Activated CD4-positive, CD25-positive, alpha-beta regulatory T cell treated with anti-CD3 and anti-CD28 coated beads, Interleukin-2, amount 50 U/mL, for 24 hours (primary cell): ENCODE measurements around the gene MITF.
A peak's percentile ranks its signal among the peaks of the same experiment; 100 is the strongest.
"Not testable (repeated sequence)": the region's sequence is repeated elsewhere in the genome, so short reads cannot be mapped to it uniquely, and the experiment has no call there.

ENCODE experiments used
- ATAC-seq, 2 donors: fragments of 150-1000 bp; cut with Tn5 transposase; one replicate each; pipeline ENCODE4 v1.10.0; 2021; ENCODE audit warnings: mild to moderate bottlenecking in 1 of 2, moderate library complexity in 1 of 2

Gene MITF

DNA sequence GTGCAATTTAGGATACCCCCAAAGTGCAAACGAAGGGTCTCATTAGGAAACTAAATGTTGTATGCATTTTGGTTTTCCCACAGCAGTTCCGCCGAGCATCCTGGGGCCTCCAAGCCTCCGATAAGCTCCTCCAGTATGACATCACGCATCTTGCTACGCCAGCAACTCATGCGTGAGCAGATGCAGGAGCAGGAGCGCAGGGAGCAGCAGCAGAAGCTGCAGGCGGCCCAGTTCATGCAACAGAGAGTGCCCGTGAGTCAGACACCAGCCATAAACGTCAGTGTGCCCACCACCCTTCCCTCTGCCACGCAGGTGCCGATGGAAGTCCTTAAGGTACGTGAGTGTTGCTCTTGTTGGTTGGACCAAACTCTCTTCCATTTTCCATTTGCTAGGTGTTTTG lies 139.8 kb downstream of the MITF start:
- no peak for ATAC-seq

DNA sequence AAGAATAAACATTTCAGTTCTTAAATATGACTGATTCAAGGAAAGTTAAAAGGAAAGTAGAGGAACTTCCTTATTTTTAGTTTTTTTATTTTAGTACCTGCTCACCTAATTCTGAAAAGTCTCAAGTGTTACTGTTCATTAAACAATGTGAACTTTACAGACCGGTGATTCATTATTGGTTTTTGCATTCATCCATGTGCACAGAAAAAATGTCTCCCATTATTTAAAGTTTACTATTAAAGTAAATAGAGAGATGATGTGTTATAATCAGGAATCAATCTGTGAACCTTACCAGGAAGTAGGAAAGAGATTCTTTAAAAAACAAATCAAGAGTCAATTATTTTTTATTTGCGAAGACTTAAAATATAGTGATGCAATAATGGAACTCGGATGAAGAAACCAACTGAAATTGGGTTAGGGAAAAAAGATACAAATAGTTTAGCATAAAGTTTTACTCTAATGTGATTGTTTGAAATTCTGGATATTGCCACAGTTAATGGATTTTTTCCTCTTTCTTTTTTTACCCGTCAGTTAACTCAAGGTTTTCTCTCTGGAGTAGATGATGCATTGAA lies 140.9 kb downstream of the MITF start:
- no peak for ATAC-seq

DNA sequence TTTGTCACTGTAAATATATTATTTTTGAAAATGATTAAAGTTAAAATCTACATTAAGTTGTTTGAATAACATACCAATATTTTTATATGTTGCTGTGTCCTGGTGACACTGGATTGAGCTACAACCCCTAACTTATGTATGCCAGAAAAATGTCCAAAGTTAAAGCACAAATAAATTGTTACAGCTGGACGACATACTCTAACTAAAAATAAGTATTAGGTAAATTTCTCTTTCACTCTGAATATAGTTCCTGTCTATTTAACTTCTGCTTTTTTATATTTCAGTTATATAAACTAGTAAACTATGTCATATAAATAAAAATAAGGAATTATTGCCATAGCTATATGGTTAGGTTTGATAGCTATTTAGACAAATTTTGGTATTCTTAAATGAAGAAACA lies 141.8 kb downstream of the MITF start:
- ATAC-seq = no peak

DNA sequence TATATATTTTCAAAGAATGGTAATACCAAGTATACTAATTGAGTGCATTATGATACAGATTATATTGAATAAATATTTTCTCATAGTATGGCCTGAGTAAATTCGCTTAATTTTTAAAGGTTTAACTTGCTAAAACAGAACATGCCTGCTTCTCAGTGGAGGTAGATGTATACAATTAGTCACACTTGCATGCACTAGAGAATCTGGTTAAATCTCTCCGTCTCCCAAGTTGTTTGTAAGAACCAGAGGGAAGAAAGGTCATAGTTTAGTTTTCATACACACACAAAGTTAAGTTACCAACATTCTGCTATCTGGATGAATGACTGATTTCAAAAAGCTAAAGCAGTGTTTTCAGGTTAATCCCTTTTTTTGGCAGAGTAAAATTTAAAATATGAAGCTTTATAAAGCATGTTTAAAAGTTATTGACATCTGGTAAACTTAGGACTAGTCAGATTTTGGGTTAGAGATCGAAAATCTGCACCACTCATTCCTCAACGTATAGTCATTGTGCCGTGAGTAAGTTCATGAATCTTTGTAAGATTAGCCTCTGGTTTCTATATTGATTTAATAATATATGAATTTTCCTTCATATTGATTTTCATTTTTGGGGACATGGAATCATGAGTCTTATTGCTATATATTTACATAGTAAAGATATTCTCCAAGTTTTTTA lies 142.6 kb downstream of the MITF start:
- ATAC-seq = no peak

DNA sequence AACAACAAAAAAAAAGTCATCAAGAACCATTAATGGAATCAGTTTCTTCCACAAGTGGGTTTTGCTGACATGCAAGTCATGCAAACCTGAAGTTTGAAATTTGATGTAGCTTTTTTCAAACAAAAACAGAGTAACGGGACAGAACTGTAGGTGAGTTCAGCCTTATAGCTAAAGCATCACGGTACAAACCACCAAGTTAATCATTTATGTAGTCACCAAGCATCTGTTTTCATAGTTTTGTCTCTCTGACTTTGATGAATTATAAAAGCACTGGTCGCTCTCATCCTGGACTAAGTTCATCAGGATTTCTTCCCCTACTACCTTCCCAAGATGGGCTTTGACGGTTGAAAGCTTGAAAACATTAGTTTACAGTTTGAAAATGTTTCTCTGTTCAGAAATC lies 143.3 kb downstream of the MITF start:
- ATAC-seq = no peak

DNA sequence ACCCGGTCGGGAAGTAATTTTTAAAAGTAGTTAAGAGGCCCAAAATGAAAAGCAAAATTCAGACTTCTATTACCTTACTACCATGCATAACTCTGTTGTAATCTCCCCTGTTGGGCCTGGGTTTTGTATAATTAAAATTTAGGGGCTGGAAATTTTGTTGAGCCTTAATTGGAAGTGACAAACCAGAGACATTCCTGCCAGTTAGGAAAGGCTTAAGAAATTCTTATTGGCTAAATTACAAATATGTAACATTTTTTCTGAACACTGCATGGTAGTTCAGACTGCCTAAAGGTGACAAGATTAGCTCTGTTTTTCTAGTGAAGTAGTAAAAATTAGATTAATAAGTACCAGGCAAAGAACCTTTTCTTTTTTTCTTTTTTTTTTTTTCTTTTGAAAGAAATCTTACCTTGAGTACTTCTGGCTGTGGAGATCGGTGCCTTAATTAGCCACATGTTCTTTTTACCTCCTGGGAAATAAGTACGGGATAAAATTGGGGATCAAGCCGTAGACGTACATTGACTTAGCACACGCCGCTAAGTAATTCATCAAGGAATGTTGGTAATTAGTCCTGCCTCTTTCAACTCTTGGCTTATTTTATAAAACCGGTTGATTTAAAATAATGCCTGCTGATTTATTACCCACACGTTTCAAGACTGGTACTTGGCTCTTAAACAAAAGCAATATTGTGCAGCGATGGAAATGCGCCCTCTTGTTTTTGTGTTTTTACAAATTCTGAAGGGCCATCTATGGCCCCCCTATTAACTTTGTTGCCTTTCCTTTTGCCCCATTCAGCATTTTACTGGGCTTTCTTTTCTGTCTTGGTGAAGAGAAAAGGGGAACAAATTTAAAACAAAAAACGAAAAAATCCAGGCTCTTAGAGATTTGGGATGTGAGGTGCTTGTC lies 149.0 kb downstream of the MITF start:
- ATAC-seq = no peak

DNA sequence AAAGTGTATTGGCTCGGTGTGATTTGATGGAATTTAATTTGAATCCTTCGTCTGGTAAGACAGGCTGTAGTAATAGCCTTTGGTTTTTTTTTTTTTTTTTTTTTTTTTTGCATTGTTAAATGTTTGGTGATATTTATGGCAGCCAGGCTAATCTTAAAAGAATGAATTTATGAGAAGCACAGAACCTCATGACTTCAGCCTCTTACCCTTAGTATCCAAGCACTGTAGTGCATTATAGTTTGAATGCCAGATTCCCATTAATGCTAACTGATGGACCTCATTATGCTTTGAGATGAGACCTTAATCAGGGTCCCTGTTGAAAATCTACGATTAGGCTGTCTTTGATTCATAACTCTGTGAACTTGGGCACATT lies 149.7 kb downstream of the MITF start:
- ATAC-seq = no peak

DNA sequence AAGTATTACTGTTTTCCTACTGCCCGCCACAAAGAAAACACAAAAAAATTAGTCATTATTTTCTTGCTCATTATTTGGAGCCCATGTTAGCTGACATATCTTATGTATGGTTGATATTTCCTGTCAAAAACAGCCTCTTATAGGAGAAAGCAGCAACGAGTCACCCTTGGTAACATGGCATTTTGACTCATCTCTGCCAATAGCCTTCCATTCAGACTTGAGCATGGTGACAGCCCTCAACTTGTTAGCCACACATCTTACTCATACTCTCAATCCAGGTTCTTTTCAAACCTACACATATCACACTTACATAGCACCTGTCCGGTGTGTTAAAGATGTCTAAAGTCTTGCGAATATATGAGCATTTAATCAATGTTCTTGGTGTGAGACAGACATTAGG lies 150.8 kb downstream of the MITF start:
- peak; percentile 54 to 66 for ATAC-seq

DNA sequence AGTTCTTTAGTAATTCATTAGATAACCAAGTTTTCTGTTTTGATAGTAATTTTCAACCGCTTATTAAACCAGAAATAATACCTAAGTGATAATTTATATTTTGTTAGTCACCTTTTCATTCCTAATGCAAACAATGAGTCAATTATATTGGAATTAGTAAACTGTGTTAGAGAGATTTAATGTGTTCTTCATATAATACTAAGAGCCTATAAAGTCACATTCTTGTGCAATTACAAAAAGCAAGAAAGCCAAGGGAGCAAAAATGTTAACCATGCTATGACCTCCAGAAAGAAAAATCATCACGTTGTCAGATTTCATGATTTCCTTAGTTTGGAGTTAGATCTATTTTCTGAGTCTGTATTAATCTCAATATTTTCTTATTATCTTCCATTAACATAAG lies 151.4 kb downstream of the MITF start:
- ATAC-seq = no peak

DNA sequence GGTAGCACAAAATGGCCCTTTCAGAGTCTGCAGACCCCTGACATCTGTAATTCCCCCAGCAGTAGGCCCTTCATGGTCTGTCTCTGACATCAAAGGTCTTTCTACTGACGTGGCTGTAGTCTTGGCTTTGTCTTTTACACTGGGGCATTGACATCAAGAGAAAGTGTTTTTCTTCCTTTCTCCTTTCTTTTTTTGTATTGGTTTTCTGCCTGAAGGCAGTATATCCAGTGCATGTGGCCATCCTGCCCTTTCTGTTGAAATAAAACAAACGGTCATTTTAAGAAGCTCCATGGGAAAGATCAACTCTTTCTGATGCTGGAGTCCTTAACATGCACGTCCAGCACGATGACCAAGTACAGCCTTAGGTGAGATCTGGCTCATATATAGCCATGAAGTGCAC lies 153.4 kb downstream of the MITF start:
- ATAC-seq = no peak

DNA sequence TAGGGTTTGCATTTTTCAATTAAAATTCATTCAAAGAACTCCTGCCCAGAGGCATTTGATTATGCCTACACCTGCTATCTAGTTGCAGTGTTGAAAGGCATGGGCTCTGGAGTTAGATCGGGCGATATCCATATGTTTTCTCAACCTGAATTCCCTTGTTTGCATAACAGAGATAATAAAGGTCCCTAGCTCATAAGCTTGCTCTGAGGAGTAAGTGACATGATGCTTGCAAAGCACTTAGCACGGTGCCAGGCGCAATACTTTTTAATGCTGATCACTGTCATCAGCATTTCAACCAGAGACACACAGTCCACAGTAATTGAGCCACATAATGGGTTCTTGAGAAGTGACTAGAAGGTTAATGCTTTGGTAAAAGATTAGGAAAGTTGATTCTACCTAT lies 154.0 kb downstream of the MITF start:
- no peak for ATAC-seq

DNA sequence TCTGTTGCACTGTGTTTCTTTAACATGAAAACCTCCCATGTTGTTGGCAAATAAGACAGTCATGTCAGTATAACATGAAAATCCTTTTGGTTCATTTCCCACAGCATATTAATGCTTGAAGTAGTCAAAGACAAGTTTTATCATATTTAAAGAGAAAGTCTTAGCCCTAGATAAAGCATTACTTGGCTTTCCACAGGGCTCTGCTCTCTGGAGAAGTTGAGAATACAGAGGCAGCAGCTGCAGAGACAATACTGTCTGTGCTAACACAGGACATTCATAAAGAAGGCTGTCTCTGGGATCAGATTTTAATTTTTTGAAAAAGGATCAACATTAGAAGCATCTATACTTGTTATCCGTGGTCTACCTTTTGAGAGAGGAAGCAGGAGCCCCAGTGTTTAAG lies 156.8 kb downstream of the MITF start:
- ATAC-seq = no peak

DNA sequence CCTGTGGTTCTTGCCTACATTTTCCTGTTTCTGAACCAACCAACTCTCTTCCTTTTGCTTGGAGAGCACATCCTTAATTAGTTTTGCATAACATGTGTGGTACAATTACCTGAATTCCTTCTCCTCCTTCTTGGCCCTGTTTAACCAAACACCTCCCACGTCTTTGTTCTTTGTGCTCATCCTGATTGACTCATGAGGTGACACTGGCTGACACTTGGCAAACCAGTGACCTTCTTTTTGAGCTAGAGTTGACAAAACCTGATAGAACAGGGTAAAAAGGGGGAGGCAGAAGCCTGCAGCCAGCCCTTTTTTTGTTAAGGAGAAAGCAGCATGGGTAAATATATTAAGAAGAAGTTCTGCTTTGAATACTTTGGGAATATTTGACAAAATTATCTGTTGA lies 161.1 kb downstream of the MITF start:
- ATAC-seq = no peak

DNA sequence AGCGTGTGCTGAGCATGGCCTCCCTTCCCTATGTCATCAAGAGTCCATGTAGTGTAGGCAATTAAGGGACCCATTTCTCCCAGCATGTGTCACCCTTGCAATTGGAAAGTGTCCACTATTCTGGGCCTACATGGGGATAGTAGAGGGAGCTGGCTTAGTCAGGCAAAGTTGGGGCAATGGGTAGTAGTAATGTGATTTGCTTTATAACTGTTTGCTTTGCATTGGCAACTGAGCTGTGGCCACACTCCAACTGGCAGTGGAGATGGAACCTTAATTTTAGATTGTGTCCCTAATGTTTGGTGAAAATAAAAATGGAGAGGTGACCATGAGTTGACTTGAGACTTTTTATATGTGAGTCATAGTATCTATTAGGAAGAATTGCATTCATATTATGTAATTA lies 162.5 kb downstream of the MITF start:
- ATAC-seq = no peak

DNA sequence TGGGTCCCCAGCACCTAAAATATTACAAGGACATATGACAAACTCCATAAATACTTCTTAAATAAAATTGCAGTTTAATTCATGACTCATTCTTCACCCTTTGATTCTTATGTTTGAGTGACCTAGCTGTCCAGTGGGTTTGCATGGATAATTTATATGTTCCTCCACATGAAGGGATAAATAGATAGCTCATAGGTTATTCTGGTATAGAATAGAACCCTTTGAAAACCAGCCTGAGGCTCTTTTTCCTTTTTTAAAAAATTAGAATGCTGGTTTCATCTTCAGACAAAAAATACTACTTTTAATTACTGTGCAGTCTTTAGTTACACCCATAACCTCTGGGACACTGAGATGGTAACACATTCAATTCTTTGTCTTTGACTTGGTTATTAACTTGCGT lies 163.1 kb downstream of the MITF start:
- ATAC-seq = no peak

DNA sequence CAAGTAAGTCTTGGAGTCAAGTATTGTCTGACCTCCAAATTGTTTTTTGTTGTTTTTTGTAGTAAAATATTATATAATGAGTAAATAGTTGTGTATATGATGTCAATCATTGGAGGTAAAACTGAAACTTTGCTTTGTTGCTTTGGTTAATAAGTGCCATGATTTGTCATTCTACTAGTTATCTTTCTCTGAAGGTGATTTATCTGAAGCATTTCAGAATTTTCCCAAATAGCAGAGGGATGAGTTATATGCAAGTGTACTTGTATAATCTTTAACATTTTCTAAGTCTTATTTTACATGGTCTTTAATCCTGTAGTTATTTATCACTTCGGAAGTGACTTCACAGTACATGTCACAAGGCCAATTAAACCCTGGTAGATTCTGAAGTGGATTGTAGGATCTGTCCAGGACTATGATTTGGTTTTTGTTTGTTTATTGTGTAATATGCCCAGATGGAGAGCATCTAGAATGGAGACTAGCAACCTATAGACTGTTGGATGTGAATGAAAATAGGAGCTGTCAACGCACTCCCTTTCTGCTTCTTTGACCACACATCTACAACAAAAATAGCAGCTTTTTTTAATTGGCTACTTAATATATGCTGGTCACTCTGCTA lies 167.2 kb downstream of the MITF start:
- ATAC-seq = no peak

DNA sequence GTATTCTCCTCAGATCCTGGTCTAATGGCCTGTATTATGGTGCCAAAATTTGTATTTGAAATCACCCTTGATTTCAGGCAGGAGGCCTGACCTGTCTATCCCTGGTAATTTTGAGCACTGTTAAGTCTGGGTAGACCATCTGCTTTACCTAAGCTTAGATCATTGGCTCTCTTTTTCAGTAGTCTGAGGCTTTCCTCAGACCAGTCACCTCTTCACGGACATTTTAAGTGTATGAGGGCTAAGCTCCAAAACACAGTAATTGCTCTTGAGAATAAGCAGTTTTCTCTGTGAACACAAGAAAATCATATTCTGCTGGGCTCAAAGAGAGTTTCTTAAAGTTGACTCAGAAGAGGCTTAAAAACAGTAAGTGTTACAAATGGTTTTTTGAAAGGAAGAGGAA lies 168.3 kb downstream of the MITF start:
- no peak for ATAC-seq

DNA sequence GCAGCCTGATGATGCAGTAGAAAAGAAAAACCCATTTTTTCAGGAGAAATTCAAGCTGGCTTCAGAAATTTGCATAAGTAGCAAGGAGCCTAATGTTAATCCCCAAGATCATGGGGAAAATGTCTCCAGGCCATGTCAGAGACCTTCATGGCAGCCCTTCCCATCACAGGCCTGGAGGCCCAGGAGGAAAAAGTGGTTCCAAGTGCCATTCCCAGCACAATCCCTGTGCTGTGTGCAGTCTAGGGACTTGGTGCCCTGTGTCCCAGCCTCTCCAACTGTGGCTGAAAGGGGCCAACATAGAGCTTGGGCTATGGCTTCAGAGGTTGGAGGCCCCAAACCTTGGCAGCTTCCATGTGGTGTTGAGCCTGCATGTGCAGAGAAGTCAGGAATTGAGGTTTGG lies 170.6 kb downstream of the MITF start:
- not testable (repeated sequence) for ATAC-seq

DNA sequence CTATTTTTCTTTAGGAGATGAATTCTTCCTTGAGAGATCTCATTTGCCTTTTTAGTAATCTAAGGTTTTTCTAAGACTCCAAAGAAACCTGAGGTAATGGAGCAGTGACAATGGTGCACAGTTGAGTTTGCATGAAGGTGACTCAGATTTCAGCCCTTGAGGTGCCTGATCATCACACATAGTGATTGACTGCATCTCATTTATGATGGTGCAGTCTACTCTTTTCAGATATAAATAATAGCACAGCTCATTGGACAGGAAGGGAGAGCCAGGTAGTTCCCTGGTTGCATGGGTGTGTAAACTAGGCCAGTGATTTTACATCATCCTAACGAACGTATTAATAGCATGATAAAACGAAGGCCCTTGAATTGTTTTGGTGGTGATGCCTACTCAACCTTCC lies 174.2 kb downstream of the MITF start:
- no peak for ATAC-seq

DNA sequence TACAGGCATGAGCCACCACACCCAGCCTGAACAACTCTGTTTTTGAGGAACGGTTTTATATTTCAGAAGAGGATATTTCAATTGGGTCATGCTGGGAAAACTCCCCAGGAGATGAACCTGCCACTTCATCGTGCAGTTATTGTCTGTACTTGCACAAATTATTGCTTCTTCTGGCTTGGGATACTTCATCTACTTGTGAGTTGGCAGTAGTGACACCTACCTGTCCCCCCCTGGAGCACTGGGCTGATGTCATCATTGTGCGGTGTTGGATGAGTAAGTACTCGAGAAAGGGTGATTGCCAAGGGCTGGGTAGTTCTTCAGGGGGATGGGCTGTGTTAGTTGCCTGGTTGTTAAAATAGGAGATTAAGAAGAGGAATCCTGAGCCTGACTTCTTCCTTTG lies 175.1 kb downstream of the MITF start:
- ATAC-seq = no peak

DNA sequence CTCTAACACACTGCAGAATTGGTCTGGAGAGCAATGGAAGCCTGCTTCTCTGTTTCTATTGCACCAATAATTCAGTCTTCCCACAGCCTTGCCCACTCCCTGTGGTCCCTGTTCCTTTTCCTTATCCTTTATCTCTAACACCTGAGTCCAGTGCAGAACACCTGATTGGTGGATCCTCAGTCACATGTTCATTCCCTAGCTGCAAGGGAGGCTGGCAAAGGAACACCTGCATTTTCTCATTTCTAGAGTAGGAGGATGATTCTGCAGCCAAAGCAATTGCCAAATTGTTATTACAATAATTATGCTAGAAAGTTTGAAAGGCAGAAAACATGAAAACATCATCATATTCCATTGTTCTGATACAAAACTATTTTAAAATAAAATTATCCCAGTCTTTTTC lies 176.5 kb downstream of the MITF start:
- no peak for ATAC-seq

DNA sequence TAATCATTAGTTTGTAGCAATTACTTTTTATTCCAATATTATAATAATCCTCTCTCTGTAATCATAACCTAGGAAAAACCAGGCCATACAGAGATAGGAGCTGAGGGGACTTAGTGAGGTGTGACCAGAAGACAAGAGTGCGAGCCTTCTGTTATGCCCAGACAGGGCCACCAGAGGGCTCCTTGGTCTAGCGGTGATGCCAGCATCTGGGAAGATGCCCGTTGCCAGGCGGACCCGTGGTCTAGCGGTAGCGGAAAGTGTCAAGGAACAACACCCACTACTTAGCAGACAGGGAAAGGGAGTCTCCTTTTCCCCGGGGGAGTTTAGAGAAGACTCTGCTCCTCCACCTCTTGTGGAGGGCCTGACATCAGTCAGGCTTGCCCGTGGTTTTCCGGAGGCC lies 180.7 kb downstream of the MITF start:
- not testable (repeated sequence) for ATAC-seq

DNA sequence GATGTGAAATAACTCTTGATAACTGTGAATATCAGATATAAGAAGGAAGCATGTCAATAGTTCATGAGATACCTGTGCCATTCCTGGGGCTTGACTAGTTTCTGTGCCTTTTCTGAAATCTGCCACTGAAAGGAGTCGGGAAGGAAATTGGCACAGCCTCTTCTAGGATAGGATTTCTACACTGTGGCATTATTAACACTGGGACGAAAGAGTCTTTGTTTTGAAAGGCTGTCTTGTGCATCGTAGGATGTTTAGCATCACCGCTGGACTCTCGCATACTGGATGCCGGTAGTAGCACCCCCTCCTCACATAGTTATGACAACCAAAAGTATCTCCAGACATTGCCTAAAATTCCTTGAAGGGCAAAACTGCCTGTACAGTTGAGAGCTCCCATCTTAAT lies 182.4 kb downstream of the MITF start:
- ATAC-seq = no peak

DNA sequence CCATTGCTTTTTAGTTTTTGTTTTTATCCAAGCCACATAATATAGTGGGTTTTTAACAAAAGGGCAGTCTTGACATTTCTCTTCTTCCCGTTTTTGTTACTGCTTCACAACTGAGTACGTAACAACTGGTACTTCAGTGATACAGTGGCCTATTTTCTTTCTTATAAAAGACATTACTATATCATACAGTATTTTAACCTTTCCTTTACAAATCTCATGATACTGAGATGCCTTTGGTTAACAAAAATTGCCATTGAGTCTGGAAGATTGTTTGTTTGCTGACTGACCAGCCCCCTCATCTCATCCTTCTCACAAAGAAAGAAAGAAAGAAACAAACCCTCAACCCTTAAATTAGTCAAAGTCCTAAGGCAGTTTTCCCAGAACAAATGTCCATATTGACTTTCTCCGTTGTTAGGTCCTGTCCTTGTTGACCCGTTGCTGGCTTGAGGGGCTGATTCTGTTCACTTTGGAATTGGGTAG lies 183.3 kb downstream of the MITF start:
- no peak for ATAC-seq
